NCI-H1417 treated with DMSO at 0.1 percent for 48 hours (cell line): ENCODE data around the gene PRG3.
"Not testable (repeated sequence)": the region's sequence is repeated elsewhere in the genome, so short reads cannot be mapped to it uniquely, and the experiment has no call there.

ENCODE experiments used
- DNase-seq: peaks from one replicate; lab custom pipeline; 2025; lab: John Stamatoyannopoulos, UW

PRG3 gene

GRCh38 chr11:57387289-57388030, 6.5 kb upstream of the PRG3 start:
- no peak for DNase-seq

DNA sequence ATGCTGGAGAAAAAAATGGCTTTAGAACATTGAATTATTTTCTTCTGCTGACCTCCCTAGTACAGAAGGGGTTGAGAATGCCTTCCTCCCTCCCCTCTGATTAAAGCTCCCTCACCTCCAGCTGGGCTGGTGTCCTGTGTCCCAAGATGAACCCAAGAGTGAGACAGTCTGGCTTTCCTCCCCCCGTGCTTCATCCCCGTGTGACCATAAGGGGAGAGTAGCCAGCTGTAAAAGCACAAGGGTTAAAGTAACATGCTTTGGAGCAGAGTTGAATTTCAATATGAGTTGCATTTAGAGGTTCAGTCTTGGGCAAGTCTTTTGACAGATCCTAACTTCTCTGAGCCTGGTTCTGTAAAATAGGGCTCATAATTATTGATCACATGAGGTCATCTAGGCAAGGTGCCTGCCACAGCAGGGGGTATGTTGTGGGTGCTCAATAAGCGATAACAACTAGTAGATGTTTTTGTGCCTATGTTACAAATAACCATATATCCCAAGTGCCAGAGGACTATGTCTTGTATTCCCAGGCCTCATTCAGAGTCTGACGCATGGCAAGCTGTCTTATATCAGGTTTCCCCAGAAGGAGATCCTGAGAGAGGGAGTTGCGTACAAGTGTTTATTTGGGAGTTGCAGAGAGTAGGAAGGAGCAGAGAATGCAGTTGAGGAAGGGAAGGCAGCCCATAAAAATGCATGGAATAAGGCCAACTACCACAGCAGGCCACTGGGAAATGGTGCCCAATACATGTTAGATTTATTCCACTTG, 5.4 kb upstream of the PRG3 start:
- no peak for DNase-seq

DNA sequence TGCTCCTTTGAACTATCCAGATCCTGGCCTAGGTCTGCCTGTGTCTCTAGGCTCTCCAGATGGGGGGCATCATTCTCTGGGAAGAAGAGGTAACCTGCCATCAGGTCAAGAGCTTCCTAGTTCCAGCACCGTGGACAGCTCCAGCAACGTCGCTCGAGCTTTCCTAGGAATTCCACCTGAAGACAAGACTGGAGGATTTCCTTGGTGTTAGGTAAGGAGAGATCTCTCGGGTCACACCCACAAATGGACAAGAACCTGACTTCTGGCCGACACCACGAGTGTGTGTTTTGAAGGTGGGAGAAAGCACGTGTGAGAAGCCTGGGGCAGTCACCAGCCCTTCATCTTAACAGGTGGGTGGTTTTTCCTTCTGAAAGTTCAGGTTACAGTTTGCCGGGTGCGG, 1.2 kb downstream of the PRG3 start:
- DNase-seq, result no peak

- DNase-seq, result no peak
These were observed 2.8 kb downstream of the PRG3 start for GRCh38 chr11:57378186-57378585.

- DNase-seq, result no peak
These were observed 3.8 kb downstream of the PRG3 start for GRCh38 chr11:57377107-57377506.

DNA sequence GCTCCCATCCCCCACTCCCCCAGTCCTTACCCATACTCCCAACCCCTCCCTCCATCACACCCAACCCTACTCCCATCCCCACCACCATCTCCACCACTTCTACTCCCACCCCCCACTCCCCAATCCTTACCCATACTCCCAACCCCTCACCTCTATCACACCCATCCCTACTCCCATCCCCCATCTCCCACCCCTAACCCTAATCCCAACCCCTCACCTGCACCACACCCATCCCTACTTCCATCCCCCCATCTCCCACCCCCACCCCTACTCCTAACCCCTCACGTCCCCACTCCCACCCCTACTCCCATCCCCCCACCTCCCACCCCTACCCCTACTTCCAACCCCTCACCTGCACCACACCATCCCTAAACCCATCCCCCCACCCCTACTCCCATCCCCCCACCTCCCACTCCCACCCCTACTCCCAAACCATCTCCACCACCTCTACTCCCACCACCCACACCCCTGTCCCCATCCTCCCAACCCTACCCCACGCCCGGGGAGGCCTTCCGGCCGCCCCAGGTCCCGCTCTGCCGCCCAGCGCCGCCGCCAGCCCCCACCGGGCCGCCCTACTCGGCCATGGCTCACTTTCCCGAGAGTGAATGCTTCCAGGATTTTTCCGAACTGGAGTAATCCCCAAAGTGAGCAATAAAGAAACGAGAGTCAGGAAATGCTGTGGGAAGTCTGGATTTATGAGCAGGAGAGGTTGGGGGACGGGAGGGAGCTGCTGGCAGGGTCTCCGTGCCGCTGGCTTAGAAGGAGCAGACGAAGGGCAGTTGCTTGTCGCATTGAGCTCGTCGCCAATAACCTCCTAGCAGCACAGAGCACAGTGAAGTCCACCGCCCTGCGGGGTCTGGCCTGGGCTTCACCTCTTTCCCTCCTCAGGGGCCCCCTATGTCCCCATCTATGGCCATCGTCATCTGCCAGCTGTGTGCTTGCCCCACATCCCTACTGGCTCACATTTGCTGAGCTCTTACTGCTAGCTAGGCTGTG, 4.6 kb downstream of the PRG3 start:
- no peak for DNase-seq

GRCh38 chr11:57375490-57375889, 5.5 kb downstream of the PRG3 start:
- no peak for DNase-seq

GRCh38 chr11:57374966-57375365, 6.0 kb downstream of the PRG3 start:
- DNase-seq, result no peak

DNA sequence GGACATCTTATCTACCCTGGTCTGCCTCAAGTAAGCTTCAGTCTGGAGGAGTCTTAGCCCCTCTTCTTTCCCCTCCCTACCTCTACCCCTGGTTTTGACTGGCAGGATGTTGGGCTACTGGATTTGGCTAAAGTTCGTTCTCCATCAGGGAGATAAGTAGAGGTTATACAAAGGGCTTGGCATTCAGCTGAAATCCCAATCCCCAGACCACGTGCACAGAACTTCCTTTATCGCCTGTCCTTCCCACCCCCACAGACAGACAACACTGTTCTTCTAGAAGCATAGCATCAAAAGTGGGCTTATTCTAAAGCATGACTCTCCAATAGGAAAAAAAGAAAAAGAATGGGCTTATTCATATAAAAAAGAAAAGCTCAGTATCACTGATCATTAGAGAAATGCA, 7.8 kb downstream of the PRG3 start:
- no peak for DNase-seq

GRCh38 chr11:57370941-57371340, 10.0 kb downstream of the PRG3 start:
- DNase-seq, result no peak

DNA sequence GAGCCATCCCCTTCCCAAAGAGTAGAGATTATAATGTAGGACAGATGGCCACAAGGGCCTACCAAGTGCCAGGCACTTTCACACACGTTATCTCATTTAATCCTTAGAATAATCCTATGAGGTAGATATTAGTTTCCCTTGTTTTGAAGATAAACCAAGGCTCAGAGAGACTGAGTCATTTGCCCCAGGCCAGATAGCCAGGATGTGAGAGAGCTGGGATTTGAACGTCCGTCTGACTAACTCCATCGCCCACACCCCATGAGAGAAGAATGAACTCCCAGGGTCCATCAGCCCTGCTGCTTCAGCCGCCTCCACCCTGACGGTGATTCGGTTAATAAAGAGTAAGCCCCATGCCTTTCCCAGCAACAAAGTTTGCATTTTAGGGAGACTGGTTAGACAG, 10.7 kb downstream of the PRG3 start:
- no peak for DNase-seq

- no peak for DNase-seq
These were observed 12.1 kb downstream of the PRG3 start for GRCh38 chr11:57368845-57369232.

DNA sequence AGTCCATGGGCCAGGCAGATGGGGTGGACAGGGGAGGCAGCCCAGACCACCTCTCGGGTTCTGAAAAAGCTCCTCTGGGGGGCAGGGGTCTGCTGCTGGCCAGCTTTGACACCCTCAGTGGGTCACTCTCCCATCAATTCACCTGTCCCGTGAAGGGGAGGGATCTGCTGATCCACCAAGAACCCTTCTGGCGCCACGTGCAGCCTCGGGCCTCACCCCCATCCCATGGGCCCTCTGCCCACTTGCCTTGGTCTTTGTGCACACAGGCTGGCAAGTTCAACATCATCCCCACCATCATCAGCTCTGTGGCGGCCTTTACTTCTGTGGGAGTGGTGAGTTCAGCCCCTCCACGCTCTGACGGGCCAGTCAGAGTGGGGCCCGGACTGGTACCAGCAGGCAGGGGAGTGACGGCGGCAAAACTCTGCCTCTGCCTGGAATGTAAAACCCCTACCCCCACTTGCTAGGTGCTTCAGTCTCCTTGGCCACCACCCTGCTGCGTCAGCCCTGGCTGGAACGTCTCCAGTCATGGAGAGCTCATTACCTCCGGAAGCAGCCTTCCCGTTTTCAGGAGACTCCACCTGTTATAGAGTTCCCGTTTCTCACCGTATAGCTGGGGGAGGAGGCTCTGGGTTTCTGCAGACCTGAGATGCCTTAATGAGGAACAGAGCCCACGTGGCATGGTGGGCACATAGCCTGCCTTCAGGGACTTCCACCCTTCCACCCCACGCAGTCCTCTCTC, 12.7 kb downstream of the PRG3 start:
- no peak for DNase-seq

GRCh38 chr11:57364851-57365660, 15.9 kb downstream of the PRG3 start:
- no peak for DNase-seq

DNA sequence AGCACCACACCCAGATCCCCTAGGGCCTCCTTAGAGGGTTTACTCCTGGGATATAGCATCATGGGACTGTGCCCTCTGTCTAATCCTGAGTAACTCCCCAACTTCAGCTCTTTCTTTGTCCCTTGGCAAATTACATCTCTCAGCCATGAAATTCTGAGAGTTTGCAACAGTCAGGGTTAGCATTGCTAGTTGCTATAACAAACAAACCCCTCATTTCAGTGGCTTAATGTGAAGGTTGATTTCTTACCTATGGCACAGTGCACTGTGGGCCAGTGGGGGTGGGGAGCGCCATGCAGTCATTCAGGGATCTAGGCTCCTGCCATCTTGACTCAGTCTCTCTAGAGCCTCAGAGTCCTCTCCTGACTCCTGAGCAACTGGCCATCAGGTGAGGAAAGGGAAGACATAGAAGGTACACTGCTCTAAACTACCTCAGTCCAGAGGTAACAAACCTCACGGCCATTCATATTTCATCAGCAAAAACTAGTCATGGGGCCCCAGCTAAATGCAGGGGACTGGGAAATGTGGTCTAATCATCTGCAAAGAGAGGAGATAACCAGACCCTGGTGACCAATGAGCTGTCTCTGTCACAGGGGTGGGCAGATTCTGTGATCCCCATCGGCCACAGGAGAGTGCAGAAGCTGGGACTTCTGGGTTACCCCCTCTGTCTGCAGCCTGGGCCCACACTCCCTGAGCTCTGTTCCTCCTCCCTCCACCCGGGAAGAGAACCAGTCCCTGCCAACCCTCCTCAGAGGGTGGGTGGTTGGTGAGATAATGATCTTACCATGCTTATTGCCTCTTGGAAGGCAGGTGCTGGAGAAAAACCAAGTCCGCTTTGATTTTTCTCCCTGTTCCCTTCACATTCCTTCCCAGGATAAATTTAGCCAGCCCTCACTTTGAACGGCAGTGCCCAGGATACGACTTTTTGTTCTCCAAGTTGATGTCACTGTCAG, 17.5 kb downstream of the PRG3 start:
- no peak for DNase-seq

GRCh38 chr11:57361926-57362325, 19.0 kb downstream of the PRG3 start:
- DNase-seq, result no peak

- not testable (repeated sequence) for DNase-seq
These were observed 19.5 kb downstream of the PRG3 start for GRCh38 chr11:57361420-57361819.

GRCh38 chr11:57360991-57361390, 20.0 kb downstream of the PRG3 start:
- DNase-seq, result no peak

GRCh38 chr11:57359896-57360690, 20.9 kb downstream of the PRG3 start:
- no peak for DNase-seq
